Mesenchymal stem cell (in vitro differentiated cells and primary cell): ENCODE results near the gene UNC13D.
"Not testable (repeated sequence)": the region's sequence is repeated elsewhere in the genome, so short reads cannot be mapped to it uniquely, and the experiment has no call there.

Source experiments
- DNase-seq: peaks from one replicate; pipeline ENCODE4 v3.0.0-alpha.2; 2013
- H2AFZ ChIP-seq: one replicate; pipeline ENCODE4 v1.6.1; 2013; ENCODE audit warnings: low read depth, mild to moderate bottlenecking, control low read depth, inconsistent platforms, low read length, moderate library complexity
- H2AK5ac ChIP-seq: 2 replicates; pipeline ENCODE4 v1.6.1; 2013; ENCODE audit warnings: low read length, moderate library complexity, mild to moderate bottlenecking, inconsistent platforms; ENCODE audit not compliant: severe bottlenecking
- H2BK120ac ChIP-seq: one replicate; pipeline ENCODE4 v1.6.1; 2013; ENCODE audit warnings: low read depth, mild to moderate bottlenecking, inconsistent platforms, low read length, moderate library complexity
- H2BK12ac ChIP-seq, 2 experiments: one replicate each; pipeline ENCODE4 v1.6.1; 2013; ENCODE audit warnings: inconsistent platforms in 2 of 2, low read length in 2 of 2, mild to moderate bottlenecking in 2 of 2, moderate library complexity in 2 of 2, control low read depth in 1 of 2
- H2BK15ac ChIP-seq: one replicate; pipeline ENCODE4 v1.6.1; 2013; ENCODE audit warnings: mild to moderate bottlenecking, low read depth, inconsistent platforms; ENCODE audit not compliant: poor library complexity, severe bottlenecking
- H2BK5ac ChIP-seq: 2 replicates; pipeline ENCODE4 v1.6.1; 2013; ENCODE audit warnings: low read depth, mild to moderate bottlenecking, low read length, control low read depth, inconsistent platforms; ENCODE audit not compliant: poor library complexity, severe bottlenecking
- H3K14ac ChIP-seq, 2 experiments: one replicate each; pipeline ENCODE4 v1.6.1; 2013; ENCODE audit warnings: inconsistent platforms in 2 of 2, low read length in 2 of 2, control low read depth in 1 of 2, mild to moderate bottlenecking in 1 of 2, moderate library complexity in 1 of 2
- H3K18ac ChIP-seq, 2 experiments: one replicate each; pipeline ENCODE4 v1.6.1; 2013; ENCODE audit warnings: inconsistent platforms in 2 of 2, low read length in 2 of 2, control low read depth in 1 of 2, low read depth in 1 of 2, mild to moderate bottlenecking in 1 of 2
- H3K23ac ChIP-seq, 2 experiments: one replicate each; pipeline ENCODE4 v1.6.1; 2013; ENCODE audit warnings: inconsistent platforms in 2 of 2, low read length in 2 of 2, mild to moderate bottlenecking in 2 of 2, moderate library complexity in 2 of 2, control low read depth in 1 of 2
- H3K27ac ChIP-seq: 2 replicates; pipeline ENCODE4 v1.5.1; 2013; ENCODE audit warnings: mild to moderate bottlenecking, moderate library complexity, low read length, control low read depth, inconsistent platforms; ENCODE audit not compliant: poor library complexity, severe bottlenecking
- H3K27me3 ChIP-seq, 2 experiments: 2 replicates each; pipeline versions ENCODE4 v1.6.1 to v1.7.0; 2013; ENCODE audit warnings: low read length in 2 of 2, mild to moderate bottlenecking in 2 of 2, moderate library complexity in 2 of 2, control low read depth in 1 of 2, inconsistent platforms in 1 of 2; ENCODE audit not compliant: control insufficient read depth in 1 of 2, insufficient read depth in 1 of 2
- H3K36me3 ChIP-seq, 2 experiments: 2 replicates each; pipeline versions ENCODE4 v1.6.1 to v1.7.0; 2013; ENCODE audit warnings: low read length in 2 of 2, control low read depth in 1 of 2, inconsistent platforms in 1 of 2, low read depth in 1 of 2, mild to moderate bottlenecking in 1 of 2; ENCODE audit not compliant: insufficient read depth in 2 of 2, control insufficient read depth in 1 of 2
- H3K4ac ChIP-seq, 2 experiments: one replicate each; pipeline ENCODE4 v1.6.1; 2013; ENCODE audit warnings: inconsistent platforms in 2 of 2, low read length in 2 of 2, mild to moderate bottlenecking in 2 of 2, moderate library complexity in 2 of 2, control low read depth in 1 of 2, low read depth in 1 of 2
- H3K4me1 ChIP-seq: 2 replicates; pipeline ENCODE4 v1.6.1; 2013; ENCODE audit warnings: low read depth, low read length, control low read depth; ENCODE audit not compliant: control insufficient read depth, insufficient read depth
- H3K4me2 ChIP-seq: 2 replicates; pipeline ENCODE4 v1.6.1; 2013; ENCODE audit warnings: low read length, mild to moderate bottlenecking, inconsistent platforms; ENCODE audit not compliant: poor library complexity, severe bottlenecking
- H3K4me3 ChIP-seq, 2 experiments: 2 replicates each; pipeline versions ENCODE4 v1.5.1 to v1.7.0; 2013; ENCODE audit warnings: low read length in 2 of 2, mild to moderate bottlenecking in 2 of 2, control low read depth in 1 of 2, low read depth in 1 of 2; ENCODE audit not compliant: insufficient read depth in 1 of 2
- H3K79me1 ChIP-seq: replicated peaks from 2 replicates; pipeline ENCODE4 v1.6.1; 2013; ENCODE audit warnings: mild to moderate bottlenecking, control low read depth, low read length, inconsistent platforms; ENCODE audit not compliant: poor library complexity, severe bottlenecking
- H3K9ac ChIP-seq: 2 replicates; pipeline ENCODE4 v1.7.0; 2013; ENCODE audit warnings: mild to moderate bottlenecking, low read length, moderate library complexity
- H3K9me3 ChIP-seq: 2 replicates; pipeline ENCODE4 v1.7.0; 2013; ENCODE audit warnings: mild to moderate bottlenecking, low read length; ENCODE audit not compliant: control insufficient read depth
- H4K8ac ChIP-seq: one replicate; pipeline ENCODE4 v1.6.1; 2013; ENCODE audit warnings: inconsistent platforms, mild to moderate bottlenecking, low read length, moderate library complexity
- H4K91ac ChIP-seq: one replicate; pipeline ENCODE4 v1.6.1; 2013; ENCODE audit warnings: mild to moderate bottlenecking, low read length, inconsistent platforms
- WGBS: methylation state at CpG from one replicate; pipeline ENCODE4 v1.1.7; 2013; ENCODE audit warnings: mixed read lengths; 5-methylcytosine and 5-hydroxymethylcytosine counted together

Gene UNC13D

DNA sequence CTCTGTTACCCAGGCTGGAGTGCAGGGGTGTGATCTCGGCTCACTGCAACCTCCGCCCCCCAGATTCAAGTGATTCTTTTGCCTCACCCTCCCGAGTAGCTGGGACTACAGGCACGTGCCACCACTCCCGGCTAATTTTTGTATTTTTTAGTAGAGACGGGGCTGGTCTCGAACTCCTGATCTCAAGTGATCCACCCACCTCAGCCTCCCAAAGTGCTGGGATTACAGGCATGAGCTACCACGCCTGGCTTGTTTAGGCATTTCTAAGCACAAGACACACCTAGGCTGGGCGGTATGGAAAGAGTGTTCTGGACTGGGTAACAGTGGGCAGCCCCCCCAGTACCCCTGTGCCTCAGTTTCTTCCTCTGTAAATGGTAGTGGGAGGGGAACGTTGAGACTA lies 26.0 kb upstream of the UNC13D start:
- Histone ChIP-seq H3K36me3 (peaks cover 12 to 18% of the 10 kb centered on the region in 2 experiments), H3K4ac (peak overlapping the region in 1 of 2 experiments; percentile 86), H3K4me3 (peak overlapping the region in 1 of 2 experiments; percentile 68), H4K8ac (peak overlapping the region; percentile 84), H4K91ac (peak overlapping the region; percentile 66), H3K9ac (peak overlapping the region; percentile 88), H3K4me1 (peaks cover 18% of the 10 kb centered on the region), H2BK12ac (peak overlapping the region; percentile 64 to 92), H2BK15ac (peak overlapping the region; percentile 93), H3K18ac (peak overlapping the region; percentile 93 to 94)
- not testable (repeated sequence) for H3K4me2 ChIP-seq, DNase-seq, H2AFZ ChIP-seq, H2AK5ac ChIP-seq, H3K9me3 ChIP-seq, H3K14ac ChIP-seq, H3K27ac ChIP-seq, H2BK5ac ChIP-seq, H3K27me3 ChIP-seq, H3K23ac ChIP-seq, H2BK120ac ChIP-seq, H3K79me1 ChIP-seq
- 98% methylated on average over 8 of the region's 10 CpGs for WGBS

DNA sequence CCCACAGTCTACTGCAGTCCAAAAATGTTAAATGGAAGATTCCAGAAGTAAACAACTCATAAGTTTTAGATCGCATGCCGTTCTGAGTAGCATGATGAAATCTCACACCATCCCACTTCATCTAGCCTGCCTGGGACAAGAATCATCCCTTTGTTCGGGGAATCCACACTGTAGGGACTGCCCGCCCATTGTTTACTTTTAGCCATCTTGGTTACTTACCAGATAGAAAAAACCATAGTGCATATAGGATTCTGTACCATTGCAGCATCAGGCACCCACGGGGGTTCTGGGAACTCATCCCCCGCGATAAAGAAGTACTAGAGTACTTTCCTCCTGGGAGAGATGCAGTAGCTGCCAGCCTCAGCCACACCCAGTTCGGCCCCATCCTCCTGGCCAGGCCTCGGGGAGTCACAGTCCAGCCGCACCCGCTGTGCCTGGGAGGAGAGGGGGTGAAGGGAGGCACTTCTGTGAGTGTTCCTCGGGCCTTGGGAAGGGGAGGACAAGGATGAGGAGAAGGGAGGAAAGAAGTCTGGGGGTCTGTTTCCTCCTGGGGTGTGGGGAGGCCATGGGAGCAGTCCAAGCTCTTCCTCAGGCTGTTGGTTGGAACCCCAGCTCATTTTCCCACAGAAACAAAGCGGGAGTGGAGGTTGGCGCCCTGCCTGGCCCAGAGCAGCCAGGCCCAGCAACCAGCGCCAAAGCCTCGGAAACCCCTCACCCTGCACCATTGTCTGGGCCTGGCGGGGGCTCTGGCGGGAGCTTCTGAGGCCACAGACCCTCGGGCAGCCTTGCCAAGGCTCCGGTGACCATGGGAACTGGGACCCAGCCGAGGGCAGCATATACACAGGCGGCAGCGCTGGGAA lies 25.3 kb upstream of the UNC13D start:
- DNase-seq, result peak; percentile 92
- Histone ChIP-seq H3K27me3 (no peaks in the 10 kb centered on the region), H4K8ac (peak overlapping the region; percentile 93), H3K18ac (peak overlapping the region; percentile 93 to 94), H3K9ac (peak overlapping the region; percentile 88), H3K27ac (no peak overlapping the region), H2BK15ac (peak overlapping the region; percentile 78), H2AK5ac (peak overlapping the region; percentile 8), H3K79me1 (peaks cover 5% of the 10 kb centered on the region), H3K36me3 (peaks cover 5 to 11% of the 10 kb centered on the region in 2 experiments), H2BK5ac (no peak overlapping the region), H2BK120ac (peak overlapping the region; percentile 98), H3K9me3 (no peaks in the 10 kb centered on the region), H3K23ac (no peak overlapping the region), H3K4ac (peak overlapping the region; percentile 42 to 99), H3K4me3 (peak overlapping the region in 1 of 2 experiments; percentile 68), H3K14ac (peak overlapping the region in 1 of 2 experiments; percentile 37), H3K4me1 (peaks cover 17% of the 10 kb centered on the region), H4K91ac (peak overlapping the region; percentile 95), H2AFZ (no peak overlapping the region), H2BK12ac (peak overlapping the region; percentile 87 to 92), H3K4me2 (no peak overlapping the region)
- WGBS, result 76% methylated on average over 23 of the region's 23 CpGs

DNA sequence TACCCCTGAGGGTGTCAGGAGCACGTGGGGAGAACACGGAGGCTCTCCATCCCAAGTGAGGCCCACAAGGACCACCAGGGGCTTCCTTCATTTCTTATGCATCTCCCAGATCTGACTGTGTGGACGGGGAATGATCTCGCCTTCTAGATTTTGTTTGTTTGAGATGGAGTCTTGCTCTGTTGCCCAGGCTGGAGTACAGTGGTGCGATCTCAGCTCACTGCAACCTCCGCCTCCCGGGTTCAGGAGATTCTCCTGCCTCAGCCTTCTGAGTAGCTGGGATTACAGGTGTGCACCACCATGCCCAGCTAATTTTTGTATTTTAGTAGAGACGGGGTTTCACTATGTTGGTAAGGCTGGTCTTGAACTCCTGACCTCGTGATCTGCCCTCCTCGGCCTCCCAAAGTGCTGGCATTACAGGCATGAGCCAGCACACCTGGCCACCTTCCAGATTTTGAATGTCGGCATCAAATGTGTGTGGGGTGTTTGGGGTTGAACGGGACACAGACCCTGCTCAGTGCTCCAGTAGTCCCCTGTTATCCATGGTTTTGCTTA lies 24.6 kb upstream of the UNC13D start:
- Histone ChIP-seq H3K18ac (peak overlapping the region in 1 of 2 experiments; percentile 37), H3K4me1 (peaks cover 21% of the 10 kb centered on the region), H3K9ac (peak overlapping the region; percentile 88), H3K4ac (peak overlapping the region in 1 of 2 experiments; percentile 11), H3K4me3 (peak overlapping the region in 1 of 2 experiments; percentile 68), H4K8ac (peak overlapping the region; percentile 66), H2BK12ac (peak overlapping the region in 1 of 2 experiments; percentile 87), H2BK120ac (peak overlapping the region; percentile 98), H4K91ac (peak overlapping the region; percentile 18)
- not testable (repeated sequence) for H2AFZ ChIP-seq, H3K4me2 ChIP-seq, H3K27me3 ChIP-seq, H2BK15ac ChIP-seq, H3K23ac ChIP-seq, H3K14ac ChIP-seq, H3K79me1 ChIP-seq, H3K27ac ChIP-seq, H2BK5ac ChIP-seq, DNase-seq, H2AK5ac ChIP-seq, H3K36me3 ChIP-seq, H3K9me3 ChIP-seq
- 96% methylated on average over 12 of the region's 12 CpGs for WGBS
